ENCODE measurements around the gene SH3YL1. TPM values are rescaled to one million over a fixed set of nuclear protein-coding genes. Genes with fewer than 3 reads are reported as not detected.

Gene SH3YL1
- total RNA-seq, 1 experiment from 2014 or later, result 26.5 TPM

DNA sequence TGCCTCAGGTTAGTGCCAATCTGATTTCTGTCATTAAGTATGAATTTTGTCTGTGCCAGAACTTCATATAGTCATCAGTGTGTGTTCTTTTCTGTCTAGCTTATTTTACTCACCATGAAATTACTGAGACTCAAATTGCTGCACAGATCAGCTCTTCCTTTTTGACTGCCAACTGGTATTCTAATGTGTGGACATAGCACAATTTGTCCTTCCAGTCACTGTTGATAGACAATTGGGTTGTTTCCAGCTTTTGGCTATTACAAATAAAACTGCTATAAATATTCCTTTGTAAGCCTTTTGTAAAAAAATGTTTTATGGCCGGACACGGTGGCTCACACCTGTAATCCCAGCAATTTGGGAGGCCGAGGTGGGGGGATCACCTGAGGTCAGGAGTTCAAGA is 7.7 kb downstream of the SH3YL1 start:
- Mint-ChIP-seq H3K4me3 (no peak overlapping the region), H3K27me3 (ENCODE audit: low read depth) (peaks cover 2% of the 10 kb centered on the region), H3K4me1 (peaks cover 6 to 9% of the 10 kb centered on the region in 2 experiments; a peak in 3 of 4 replicates), H3K36me3 (ENCODE audit: insufficient read depth in 1 of 3, low read depth in 3 of 3) (peaks cover 28 to 43% (median 41%) of the 10 kb centered on the region in 3 experiments), H3K9me3 (peaks cover 28 to 36% of the 10 kb centered on the region in 2 experiments), H3K27ac (no peak overlapping the region)
- no peak overlapping the region for H2BK15ac ChIP-seq (ENCODE audit: low read depth, low read length)
- H3K9ac ChIP-seq (ENCODE audit: extremely low read depth, insufficient read length, low read length), result no peak overlapping the region
- no peak overlapping the region for H3K18ac ChIP-seq (ENCODE audit: insufficient read length, low read depth, low read length)
- H3K56ac ChIP-seq (ENCODE audit: insufficient read length, low read depth, low read length), result no peak overlapping the region
- no peak overlapping the region for H3K4me2 ChIP-seq (ENCODE audit: insufficient read depth, insufficient read length, low read length)
- no peak overlapping the region for H2BK12ac ChIP-seq (ENCODE audit: insufficient read length, low read depth, low read length)
- H3K27me3 ChIP-seq (ENCODE audit: insufficient read depth, low read length), result no peaks in the 10 kb centered on the region
- no peak for DNase-seq
- no peak overlapping the region for H3K4ac ChIP-seq (ENCODE audit: low read depth, low read length)
- no peaks in the 10 kb centered on the region for H3K4me1 ChIP-seq (ENCODE audit: insufficient read depth, low read length)
- H3K14ac ChIP-seq (ENCODE audit: insufficient read depth, low read length), result no peak overlapping the region
- H2AFZ ChIP-seq (ENCODE audit: low read length), result no peak overlapping the region
- no CpG with 5 or more reads among the region's 3 CpGs for WGBS (ENCODE audit: extremely low coverage, insufficient read length, low lambda C conversion rate)
- no peaks in the 10 kb centered on the region for H4K20me1 ChIP-seq (ENCODE audit: control insufficient read depth, insufficient read depth, insufficient read length)
- no peak overlapping the region for H4K91ac ChIP-seq (ENCODE audit: insufficient read length, low read depth, low read length)
- no peak overlapping the region for H4K5ac ChIP-seq (ENCODE audit: insufficient read length, low read depth, low read length)
- no peaks in the 10 kb centered on the region for H3K23me2 ChIP-seq (ENCODE audit: insufficient read length, low read depth, low read length, poor library complexity, severe bottlenecking)
- no peaks in the 10 kb centered on the region for H3K9me3 ChIP-seq (ENCODE audit: control insufficient read depth, low read depth, low read length)
- TF ChIP-seq, protein P1, sequence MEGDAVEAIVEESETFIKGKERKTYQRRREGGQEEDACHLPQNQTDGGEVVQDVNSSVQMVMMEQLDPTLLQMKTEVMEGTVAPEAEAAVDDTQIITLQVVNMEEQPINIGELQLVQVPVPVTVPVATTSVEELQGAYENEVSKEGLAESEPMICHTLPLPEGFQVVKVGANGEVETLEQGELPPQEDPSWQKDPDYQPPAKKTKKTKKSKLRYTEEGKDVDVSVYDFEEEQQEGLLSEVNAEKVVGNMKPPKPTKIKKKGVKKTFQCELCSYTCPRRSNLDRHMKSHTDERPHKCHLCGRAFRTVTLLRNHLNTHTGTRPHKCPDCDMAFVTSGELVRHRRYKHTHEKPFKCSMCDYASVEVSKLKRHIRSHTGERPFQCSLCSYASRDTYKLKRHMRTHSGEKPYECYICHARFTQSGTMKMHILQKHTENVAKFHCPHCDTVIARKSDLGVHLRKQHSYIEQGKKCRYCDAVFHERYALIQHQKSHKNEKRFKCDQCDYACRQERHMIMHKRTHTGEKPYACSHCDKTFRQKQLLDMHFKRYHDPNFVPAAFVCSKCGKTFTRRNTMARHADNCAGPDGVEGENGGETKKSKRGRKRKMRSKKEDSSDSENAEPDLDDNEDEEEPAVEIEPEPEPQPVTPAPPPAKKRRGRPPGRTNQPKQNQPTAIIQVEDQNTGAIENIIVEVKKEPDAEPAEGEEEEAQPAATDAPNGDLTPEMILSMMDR (conservative IDR thresholded peaks at IDR 0.05), result no peak
- H4K8ac ChIP-seq (replicated peaks; ENCODE audit: insufficient read length, low read depth, low read length), result no peak overlapping the region
- H2BK5ac ChIP-seq (ENCODE audit: insufficient read length, low read length), result no peak overlapping the region
- no peak overlapping the region for H2BK120ac ChIP-seq (ENCODE audit: low read depth, low read length, poor library complexity, severe bottlenecking)
- no peak overlapping the region for H2BK20ac ChIP-seq (ENCODE audit: low read depth, low read length, poor library complexity, severe bottlenecking)
- H3K79me1 ChIP-seq (ENCODE audit: insufficient read depth, low read depth, low read length, poor library complexity, severe bottlenecking), result no peaks in the 10 kb centered on the region
- no peak overlapping the region for H3T11ph ChIP-seq (ENCODE audit: low read length)
- H3K79me2 ChIP-seq (ENCODE audit: insufficient read depth, low read length), result no peaks in the 10 kb centered on the region
- no peak overlapping the region for H2AK5ac ChIP-seq (ENCODE audit: insufficient read length, low read length)
- no peak overlapping the region for H3K27ac ChIP-seq (ENCODE audit: insufficient read length, low read depth, low read length)
- no peak overlapping the region for H3K23ac ChIP-seq (ENCODE audit: insufficient read length, low read depth, low read length)

All from H9 (cell line).